HG02870 (cell line): ENCODE results near the gene RBMS1.

ENCODE experiments used
- ATAC-seq: cut with Tn5 transposase; IDR thresholded peaks from one replicate; pipeline ENCODE4 v1.9.1; 2021; ENCODE audit warnings: mild to moderate bottlenecking, moderate library complexity; ENCODE audit not compliant: unreplicated experiment

RBMS1 gene, protein sequence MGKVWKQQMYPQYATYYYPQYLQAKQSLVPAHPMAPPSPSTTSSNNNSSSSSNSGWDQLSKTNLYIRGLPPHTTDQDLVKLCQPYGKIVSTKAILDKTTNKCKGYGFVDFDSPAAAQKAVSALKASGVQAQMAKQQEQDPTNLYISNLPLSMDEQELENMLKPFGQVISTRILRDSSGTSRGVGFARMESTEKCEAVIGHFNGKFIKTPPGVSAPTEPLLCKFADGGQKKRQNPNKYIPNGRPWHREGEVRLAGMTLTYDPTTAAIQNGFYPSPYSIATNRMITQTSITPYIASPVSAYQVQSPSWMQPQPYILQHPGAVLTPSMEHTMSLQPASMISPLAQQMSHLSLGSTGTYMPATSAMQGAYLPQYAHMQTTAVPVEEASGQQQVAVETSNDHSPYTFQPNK

DNA sequence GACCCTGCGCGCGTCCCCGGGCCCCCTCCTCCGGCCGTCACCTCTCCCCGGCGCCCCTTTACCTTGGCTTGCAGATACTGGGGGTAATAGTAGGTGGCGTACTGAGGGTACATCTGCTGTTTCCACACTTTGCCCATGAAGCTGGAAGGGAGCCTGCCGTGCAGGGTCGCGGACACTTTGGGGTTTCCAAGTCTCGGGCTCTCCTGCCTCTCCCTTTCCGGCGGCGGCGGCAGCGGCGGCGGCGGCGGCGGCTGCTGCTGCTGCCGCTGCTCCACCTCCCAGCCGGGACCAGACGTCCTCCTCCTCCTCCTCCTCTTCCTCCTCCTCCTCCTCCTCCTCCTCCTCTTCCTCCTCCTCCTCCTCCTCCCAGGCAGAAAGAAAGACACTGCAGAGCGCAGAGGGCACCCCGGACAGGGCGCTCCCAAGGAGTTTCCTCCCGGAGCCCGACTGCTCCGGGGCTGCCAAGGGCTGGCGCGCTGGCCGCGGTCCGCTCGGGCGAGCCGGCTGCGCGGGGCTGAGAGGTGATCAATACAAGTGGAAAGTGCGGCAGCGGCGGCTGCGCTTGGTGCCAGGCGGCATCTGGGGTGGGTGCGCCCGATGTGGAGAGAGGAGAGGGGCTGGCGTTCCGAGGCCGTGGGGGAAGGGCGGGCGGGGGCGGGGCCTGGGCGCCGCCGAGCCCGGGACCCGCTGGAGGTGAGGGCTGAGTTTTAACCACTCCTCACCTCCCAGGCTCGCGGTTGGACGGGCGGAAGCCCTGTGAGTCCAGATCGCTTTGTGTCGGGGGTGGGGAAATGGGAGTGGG, at the start of gene RBMS1:
Gene RBMS1 (minus strand): TSS at position 581 of the 802 bp plus-strand sequence. CDS start 444 bp downstream, at position 137.
- ATAC-seq = no peak

DNA sequence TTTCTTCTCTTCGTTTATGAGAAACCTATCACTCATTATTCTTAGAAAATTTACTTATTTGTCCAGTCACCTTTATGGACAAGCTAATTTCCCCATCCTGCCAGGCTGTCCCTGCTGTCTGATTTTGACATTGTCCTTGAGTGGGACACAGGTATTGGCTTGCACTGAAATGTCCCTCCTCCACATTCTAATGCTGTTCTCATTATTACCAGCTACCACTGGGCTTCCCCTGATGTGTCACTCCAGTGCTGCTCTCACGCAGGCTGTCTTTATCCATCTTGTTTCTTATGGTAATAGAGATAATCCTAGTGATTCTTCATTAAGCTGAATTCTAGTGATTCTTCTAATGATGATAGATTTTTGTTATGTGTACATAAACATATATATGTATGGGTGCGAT, 48.1 kb upstream of the RBMS1 start:
- ATAC-seq = no peak

DNA sequence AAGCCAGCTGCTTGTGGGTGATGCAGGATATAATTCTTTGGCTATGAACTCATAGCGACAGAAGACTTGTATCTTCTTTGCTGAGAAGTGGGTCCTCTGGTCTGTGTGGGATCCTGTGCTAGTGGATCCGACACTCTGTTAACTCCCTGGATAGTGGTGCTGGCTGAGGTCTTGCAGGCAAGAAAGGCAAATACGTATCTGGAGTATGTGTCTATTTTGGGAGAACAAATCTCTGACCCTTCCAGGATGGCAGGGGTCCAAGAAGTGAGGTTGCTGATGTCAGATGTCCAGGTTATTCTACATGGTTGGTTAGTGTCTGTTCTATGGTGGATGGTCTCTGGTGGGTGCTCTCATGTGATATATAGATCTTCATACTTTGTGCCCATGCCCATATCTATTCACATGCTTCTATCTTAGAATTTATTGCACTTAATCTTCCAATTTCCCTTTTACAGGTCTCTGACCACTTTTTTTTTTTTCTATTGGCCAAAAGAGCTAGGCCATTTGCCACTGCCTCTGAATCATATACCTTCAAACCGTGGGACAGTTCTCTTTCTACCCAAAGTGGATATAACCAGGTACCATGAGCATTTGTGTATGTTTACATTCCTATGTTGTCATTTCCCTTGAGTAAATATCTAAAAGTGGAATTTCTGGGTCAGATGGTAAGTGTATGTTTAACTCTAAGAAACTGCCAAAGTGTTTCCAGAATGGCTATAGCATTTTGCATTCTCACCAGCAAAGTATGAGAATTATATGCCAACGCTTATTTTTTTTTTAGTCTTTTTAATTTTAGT, 45.1 kb upstream of the RBMS1 start:
- ATAC-seq = no peak

DNA sequence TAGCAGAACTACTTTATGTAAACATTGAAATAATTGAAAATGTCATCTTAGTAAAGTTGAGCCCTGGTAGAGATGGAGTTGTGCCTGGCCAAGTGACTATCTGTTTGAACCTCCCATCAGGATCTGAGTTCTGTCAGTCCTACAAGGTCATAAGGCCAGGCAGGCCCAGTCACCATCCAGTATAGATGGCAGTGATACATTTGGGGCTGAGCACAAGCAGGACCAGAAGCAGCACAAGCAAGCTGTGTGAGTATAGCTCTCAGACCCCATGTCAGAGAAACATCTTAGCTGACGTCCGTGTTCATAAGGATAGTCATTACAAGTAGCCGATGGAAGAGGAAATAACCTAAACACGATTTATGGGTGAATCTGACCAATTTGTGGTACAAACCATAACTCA, 44.5 kb upstream of the RBMS1 start:
- no peak for ATAC-seq

DNA sequence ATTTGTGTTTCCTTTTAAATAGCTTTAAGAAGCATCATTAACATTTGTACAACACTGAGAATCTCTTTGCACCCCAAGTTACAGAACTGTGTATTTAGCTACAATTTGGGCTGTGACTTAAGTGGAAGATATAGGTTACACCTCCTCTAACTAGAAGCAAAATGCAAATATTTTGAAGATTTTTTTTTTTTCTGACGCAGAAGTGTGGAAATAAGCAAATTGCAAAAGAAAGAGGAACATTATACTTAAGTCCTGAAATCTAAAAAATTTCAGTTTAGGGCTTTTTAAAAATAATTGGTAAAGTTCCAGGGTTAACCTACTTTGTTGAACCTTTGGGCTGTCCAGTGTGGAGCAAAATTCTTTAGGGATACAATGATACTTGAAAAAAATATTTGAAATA, 41.4 kb upstream of the RBMS1 start:
- ATAC-seq = no peak

DNA sequence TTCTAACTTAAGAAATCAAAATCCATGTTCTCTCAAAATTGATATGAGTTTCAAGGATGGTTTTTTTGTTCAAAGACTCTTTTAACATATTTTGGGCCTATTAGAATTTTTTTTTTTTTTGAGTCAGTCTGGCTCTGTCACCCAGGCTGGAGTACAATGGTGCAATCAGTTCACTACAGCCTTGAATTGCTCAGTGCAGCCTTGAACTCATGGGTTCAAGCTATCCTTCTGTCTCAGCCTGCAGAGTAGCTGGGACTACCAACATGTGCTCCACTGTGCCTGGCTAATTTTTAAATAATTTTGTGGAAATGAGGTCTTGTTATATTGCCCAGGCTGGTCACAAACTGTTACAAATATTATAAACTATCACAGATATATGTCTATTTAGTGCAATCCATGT, 40.6 kb upstream of the RBMS1 start:
- no peak for ATAC-seq

DNA sequence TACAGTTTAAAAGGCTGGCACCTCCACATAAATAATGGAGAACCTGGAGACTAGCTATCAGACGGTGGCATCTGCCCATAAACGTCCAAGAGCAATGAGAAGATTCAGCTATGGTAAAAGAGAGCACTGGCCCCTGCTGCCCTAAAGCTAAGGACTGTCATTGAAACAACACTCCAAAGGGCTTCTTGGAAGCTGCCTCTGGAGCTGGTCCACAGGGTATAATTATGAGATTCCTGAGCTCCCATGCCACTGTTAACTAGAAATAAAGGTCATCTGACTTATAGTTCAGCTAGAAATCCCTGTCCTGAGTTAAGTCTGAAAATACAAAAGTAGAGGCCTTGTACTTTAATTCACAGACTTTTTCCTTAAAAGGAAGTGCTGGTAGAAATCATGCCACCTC, 39.9 kb upstream of the RBMS1 start:
- ATAC-seq = no peak

DNA sequence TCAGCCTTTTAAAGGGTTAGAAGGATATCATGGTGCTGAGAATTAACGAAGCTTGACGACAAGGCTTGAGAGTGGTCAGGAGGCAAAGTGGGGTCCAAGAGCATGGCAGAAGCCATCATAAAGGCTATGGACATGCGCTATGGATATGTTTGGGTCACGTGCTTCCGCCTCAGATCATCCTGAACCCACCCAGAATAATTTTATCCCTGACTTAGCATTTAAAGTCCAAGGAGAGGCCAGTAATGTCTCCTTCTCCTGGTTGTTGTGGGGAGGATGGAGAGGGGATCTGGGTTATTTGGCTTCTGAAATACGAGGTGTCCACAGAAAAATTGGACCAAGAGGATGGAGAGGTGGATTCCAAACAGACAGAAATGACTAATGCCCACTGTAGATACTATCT, 38.8 kb upstream of the RBMS1 start:
- no peak for ATAC-seq

DNA sequence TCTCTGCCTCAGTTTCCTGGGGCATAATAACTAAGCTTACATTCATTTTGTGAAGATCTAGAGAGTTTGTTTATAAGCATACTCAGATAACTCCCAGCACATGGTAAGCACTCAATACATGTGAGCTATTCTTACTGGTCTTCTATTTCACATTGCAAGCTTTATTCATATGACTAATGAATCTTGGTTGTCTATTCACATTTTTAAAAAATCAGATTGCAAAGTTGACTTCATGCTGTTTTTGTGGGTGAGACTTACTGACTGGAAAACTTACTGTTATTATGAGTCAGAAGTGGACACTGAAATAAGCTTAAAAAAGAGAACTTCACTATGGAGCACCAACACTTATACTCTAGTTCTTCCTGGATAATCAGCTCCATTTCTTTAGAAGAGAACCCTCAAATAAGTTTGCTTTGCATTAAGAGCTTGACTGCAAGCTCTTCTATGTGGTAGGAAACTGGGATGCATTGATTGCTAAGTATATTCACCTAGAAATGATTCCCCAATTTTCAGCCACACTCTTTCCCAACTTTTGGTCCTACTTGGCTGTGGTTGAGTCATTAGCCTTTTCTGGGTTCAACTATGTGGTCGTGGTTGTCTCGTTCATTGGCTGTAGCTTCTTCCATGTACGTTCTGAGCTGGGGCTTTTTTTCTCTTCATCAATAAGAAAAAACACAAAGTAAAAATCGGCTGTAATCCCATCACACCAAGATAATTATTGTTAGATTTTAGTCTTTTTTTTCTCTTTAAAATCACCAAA, 29.5 kb upstream of the RBMS1 start:
- no peak for ATAC-seq

DNA sequence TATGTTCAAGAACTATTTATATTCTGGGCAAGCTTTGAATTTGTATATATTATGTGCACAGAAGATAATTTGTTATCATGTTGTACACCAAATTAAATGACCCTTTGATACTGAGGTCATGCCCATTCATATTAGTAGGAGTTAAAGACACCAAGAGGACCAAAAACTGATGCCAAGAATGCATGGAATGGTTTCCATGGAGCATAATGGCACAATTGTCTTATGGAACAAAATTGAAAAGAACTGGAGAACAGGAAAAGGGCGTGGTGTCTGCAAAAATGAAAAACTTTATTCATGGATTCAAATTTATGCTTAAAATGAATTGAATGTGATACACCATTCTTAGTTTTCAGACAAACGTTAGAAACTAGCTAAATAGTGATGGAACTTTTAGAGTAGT, 24.1 kb upstream of the RBMS1 start:
- no peak for ATAC-seq

DNA sequence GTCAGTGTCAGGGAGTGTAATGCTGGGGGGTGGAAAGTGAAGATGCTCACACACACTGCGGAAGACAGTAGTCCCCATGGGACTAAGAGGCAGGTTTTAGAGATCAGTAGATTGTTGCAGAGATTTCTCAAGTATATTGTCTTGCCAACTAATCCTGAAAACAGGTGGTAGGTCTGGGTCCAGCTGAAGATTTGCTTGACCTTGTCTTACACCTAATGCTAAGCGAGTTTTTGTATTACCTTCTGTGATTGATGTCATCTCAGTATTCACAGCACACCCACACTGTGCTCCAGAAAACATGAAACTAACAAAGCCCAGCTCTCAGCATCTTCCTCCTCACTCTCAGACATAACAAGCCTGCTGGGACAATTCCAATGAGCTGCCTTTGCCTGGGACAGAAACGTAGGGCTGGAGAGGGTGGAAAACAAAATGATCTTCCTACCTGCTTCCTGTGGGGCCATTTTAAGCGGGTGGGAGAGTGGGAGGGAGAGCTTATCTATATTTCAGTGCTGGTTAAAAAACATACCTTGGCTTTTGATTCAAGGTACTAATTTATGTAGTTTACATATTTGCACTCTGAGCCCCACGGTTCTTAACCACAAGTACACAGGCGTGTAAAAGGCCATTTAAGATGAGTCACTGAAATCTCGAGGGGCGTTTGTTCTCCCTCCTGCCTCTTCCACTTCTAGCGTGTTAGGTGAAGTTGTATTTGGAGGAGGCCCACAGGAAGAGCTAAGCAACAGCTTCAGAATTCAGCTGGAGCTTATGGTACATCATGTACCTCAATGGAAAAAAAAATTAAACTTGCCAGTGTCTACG, 23.1 kb upstream of the RBMS1 start:
- ATAC-seq = no peak

DNA sequence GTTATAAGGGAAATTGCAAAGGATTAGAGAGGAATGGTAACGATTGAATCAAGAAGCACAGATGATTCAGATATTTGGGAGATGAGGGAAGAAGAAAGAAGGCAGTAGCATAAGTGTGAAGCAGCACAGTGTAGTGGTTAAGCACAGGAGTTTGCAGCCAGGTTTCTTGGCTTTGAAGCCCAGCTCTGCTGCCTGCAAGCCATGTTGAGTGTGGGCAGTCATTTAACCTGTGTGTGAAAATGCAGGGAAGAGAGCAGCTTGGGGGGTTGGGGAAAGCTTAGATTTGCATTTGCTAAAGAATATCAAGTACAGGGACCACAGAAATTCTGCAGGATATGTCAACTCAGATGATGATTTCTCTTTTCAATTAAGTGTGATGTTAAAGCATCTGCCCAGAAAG, 21.5 kb upstream of the RBMS1 start:
- no peak for ATAC-seq

DNA sequence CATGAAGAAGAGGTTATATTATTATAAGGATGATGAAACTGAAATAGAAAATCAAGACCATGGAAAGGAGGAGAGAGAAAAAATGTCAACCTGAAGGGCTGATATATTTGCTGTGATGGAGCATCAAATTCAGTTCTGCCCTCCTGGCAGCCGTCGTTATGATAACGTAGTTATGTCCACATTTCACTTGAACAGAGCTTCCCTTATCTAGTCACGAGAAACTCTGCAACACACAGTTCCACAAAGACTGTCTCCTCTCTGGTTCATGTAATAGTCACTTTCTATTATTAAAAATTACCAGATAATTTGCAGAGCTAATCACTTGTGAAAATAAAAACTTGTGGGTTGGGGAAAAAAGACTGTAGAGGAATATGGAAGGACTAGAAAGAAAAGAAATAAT, 19.5 kb upstream of the RBMS1 start:
- ATAC-seq = no peak

DNA sequence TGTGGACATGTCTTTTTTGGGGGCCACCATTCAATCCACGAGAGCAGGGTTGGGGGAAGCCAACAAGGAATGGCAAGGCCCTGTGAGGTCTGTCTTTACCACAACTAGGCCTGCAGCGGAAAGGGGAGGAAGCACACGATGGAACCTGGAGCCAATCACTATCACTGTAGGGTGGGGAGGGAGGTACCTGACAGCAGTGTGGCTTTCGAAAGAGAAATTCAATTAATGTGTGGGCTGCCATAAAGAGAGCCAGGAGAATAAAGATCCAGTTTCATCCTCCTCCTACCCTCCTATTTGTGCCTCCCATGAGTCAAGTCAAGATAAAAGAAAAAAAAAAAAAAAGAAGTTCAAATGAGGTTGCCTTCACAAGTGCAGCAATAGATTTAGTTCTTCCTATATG, 18.9 kb upstream of the RBMS1 start:
- no peak for ATAC-seq

DNA sequence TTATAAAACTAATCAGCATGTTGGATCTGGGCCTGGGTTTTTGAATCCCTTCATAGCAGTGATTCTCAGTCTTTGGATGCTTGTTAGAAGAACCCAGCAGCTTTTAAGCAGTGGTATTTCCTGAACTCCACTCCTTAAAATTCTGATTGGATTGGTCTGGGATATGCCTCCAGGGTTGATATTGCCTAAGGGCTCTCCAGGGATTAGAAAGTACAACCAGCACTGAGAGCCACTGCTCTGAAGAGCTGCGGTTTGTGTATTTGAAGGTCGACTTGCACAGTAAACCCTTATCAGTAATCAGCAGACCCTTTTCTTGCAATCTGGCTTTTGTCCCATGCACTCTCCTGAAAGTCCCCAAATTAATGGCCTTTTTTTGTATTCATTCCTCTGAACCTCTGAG, 17.0 kb upstream of the RBMS1 start:
- no peak for ATAC-seq

DNA sequence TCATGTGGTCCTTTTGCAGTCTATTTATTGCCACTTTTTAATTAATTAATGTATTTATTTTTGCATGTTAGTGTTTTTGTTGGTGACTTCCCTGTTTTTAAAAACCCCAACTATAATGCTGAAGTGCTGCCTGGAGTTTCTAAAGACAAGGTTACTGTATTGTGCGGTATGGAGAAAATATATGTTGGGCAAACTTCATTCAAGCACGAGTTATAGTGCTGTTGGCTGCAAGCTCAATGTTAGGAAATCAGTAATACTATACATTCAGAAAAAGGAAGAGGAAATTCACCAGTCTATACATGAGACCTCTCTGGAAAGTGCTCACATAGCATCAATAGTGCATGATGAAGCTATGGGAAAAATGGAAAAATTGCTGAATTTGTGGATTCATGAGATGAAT, 15.4 kb upstream of the RBMS1 start:
- ATAC-seq = no peak

DNA sequence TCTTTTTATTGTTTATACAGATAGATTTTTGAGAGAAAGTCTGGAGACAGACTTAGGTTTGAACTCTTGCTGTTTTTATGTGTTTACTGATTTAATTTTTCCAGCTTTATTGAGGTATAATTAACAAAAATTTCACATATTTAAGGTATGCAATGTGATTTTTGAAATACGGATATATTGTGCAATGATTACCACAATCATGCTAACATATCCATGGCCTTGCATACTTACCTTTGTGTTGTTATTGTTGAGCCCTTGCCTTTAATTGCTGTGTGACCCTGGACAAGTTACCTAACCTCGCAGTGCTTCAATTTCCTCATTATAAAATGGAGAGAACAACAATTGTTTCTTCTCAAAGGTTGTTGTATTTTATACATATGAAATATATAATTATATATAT, 13.9 kb upstream of the RBMS1 start:
- ATAC-seq = no peak

DNA sequence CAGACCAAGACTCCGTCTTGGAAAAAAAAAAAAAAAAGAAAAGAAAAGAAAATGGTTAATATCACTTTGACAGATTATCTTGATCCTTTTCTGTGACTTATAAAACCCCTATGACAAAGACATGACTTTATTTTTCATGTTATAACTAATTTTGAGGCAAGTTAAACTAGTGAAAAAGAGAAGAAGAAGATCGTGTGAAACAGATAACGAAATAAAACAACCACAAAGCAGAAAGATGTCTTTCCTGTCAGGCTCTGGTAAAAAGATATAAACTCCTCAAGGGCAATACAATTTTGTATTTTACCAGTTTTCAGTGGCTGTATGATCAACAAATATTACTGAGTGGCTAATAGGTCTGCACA, 13.4 kb upstream of the RBMS1 start:
- no peak for ATAC-seq

DNA sequence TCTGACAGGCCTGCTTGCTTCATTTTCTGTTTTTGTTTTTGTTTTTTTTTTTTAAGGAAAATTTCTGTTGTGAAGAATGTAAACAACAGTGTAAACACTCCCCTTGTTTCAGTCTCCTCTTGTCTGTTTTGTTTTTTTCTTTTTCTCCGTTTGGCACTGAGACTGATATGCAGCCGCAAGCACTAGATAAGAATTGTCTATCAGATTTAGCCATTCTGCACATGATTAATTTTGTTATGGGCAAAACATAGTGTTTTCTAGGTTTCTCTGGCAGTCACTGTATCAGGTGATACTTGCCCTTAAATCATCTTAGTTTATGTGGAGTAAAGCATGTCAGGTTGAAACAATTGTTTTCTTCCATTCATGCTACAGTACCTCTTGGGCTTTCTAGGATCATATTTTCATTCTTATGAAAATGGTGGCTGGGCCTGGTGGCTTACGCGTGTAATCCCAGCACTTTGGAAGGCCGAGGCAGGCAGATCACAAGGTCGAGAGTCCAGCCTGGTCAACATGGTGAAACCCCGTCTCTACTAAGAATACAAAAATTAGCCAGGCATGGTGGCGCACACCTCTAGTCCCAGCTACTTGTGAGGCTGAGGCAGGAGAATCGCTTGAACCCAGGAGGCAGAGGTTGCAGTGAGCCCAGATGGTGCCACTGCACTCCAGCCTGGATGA, 12.9 kb upstream of the RBMS1 start:
- ATAC-seq = no peak
